ENCODE data around the gene HTR3B. TPM values are rescaled to one million over a fixed set of nuclear protein-coding genes. Genes with fewer than 3 reads are reported as not detected.

HTR3B gene
- total RNA-seq, 1 donor from 2014 or later: not detected

GRCh38 chr11:113906516-113906915 lies 1.9 kb downstream of the HTR3B start:
- H3K27me3 ChIP-seq: no peaks in the 10 kb centered on the region
- DNase-seq (ENCODE audit: low spot score): no peak
- no peak overlapping the region for H3K4me2 ChIP-seq
- H3K4me1 Mint-ChIP-seq: peaks cover 2% of the 10 kb centered on the region
- H3K9me3 ChIP-seq (ENCODE audit: low read depth): no peaks in the 10 kb centered on the region
- no peaks in the 10 kb centered on the region for H3F3A ChIP-seq (ENCODE audit: low read depth)
- H3K4me1 ChIP-seq: peaks cover 8% of the 10 kb centered on the region
- no peaks in the 10 kb centered on the region for H3K79me2 ChIP-seq (ENCODE audit: low read depth)
- no peak overlapping the region for H3K4me3 Mint-ChIP-seq
- peaks cover 5% of the 10 kb centered on the region for H3K27me3 Mint-ChIP-seq (ENCODE audit: insufficient read depth, low read depth)
- H3K36me3 ChIP-seq: no peaks in the 10 kb centered on the region
- no peak overlapping the region for H2AFZ ChIP-seq (replicated peaks)
- no peak overlapping the region for H3K9ac ChIP-seq
- no peaks in the 10 kb centered on the region for H3K9me3 Mint-ChIP-seq
- H4K20me1 ChIP-seq (ENCODE audit: low read depth): no peaks in the 10 kb centered on the region
- no peak for TF ChIP-seq EZH2 (IDR thresholded peaks at IDR 0.05)
- no peak for TF ChIP-seq EZH2phosphoT487 (IDR thresholded peaks at IDR 0.05)
- TF ChIP-seq, protein P1, sequence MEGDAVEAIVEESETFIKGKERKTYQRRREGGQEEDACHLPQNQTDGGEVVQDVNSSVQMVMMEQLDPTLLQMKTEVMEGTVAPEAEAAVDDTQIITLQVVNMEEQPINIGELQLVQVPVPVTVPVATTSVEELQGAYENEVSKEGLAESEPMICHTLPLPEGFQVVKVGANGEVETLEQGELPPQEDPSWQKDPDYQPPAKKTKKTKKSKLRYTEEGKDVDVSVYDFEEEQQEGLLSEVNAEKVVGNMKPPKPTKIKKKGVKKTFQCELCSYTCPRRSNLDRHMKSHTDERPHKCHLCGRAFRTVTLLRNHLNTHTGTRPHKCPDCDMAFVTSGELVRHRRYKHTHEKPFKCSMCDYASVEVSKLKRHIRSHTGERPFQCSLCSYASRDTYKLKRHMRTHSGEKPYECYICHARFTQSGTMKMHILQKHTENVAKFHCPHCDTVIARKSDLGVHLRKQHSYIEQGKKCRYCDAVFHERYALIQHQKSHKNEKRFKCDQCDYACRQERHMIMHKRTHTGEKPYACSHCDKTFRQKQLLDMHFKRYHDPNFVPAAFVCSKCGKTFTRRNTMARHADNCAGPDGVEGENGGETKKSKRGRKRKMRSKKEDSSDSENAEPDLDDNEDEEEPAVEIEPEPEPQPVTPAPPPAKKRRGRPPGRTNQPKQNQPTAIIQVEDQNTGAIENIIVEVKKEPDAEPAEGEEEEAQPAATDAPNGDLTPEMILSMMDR (IDR thresholded peaks at IDR 0.05): no peak
- H3K4me3 ChIP-seq: no peak overlapping the region
- H3K36me3 Mint-ChIP-seq: no peaks in the 10 kb centered on the region
- H3K27ac ChIP-seq: no peak overlapping the region
- no peak overlapping the region for H3K27ac Mint-ChIP-seq

DNA sequence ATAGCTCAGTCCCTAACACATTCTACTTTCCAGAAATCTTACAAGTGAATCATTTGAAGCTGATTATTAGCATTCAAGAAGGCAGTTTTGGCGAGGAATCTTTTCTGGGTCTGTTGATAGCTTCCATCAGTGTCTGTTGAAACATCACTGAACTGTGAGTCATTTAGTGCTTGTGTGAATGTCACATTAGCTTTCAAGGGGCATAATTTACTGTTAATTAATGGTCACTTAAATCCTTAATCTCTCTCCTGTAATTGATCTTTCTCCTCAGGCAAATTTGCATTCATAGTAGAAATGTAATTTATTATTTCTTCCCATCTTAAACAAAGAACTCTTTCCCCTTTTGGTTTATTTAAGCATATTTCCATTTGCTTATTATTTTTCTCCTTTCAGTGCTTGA lies 2.6 kb downstream of the HTR3B start:
- no peak overlapping the region for H3K27ac Mint-ChIP-seq
- H3K79me2 ChIP-seq (ENCODE audit: low read depth): no peaks in the 10 kb centered on the region

GRCh38 chr11:113907681-113908080 lies 3.1 kb downstream of the HTR3B start:
- Mint-ChIP-seq H3K27me3 (ENCODE audit: insufficient read depth, low read depth) (peaks cover 7% of the 10 kb centered on the region), H3K9me3 (no peaks in the 10 kb centered on the region), H3K27ac (no peak overlapping the region), H3K4me3 (no peak overlapping the region), H3K4me1 (peaks cover 2% of the 10 kb centered on the region), H3K36me3 (no peaks in the 10 kb centered on the region)
- Histone ChIP-seq H4K20me1 (ENCODE audit: low read depth) (no peaks in the 10 kb centered on the region), H3K4me3 (no peak overlapping the region), H3K36me3 (no peaks in the 10 kb centered on the region), H3K79me2 (ENCODE audit: low read depth) (no peaks in the 10 kb centered on the region), H3K4me1 (peaks cover 8% of the 10 kb centered on the region), H3K27ac (no peak overlapping the region), H3K9me3 (ENCODE audit: low read depth) (no peaks in the 10 kb centered on the region), H3F3A (ENCODE audit: low read depth) (no peaks in the 10 kb centered on the region), H2AFZ (replicated peaks) (no peak overlapping the region), H3K27me3 (no peaks in the 10 kb centered on the region), H3K4me2 (no peak overlapping the region), H3K9ac (no peak overlapping the region)
- DNase-seq (ENCODE audit: low spot score): no peak
- TF ChIP-seq EZH2phosphoT487 (IDR thresholded peaks at IDR 0.05) (no peak), EZH2 (IDR thresholded peaks at IDR 0.05) (no peak)
- TF ChIP-seq, protein P1 (IDR thresholded peaks at IDR 0.05): no peak

More for the DNA sequence above, 2.6 kb downstream of the HTR3B start:
- peaks cover 2% of the 10 kb centered on the region for H3K4me1 Mint-ChIP-seq
- Histone ChIP-seq H3K4me1 (peaks cover 8% of the 10 kb centered on the region), H3K9ac (no peak overlapping the region), H3K4me3 (no peak overlapping the region), H4K20me1 (ENCODE audit: low read depth) (no peaks in the 10 kb centered on the region), H3K9me3 (ENCODE audit: low read depth) (no peaks in the 10 kb centered on the region), H3K36me3 (no peaks in the 10 kb centered on the region), H3K4me2 (no peak overlapping the region), H3K27me3 (no peaks in the 10 kb centered on the region), H3F3A (ENCODE audit: low read depth) (no peaks in the 10 kb centered on the region), H3K27ac (no peak overlapping the region), H2AFZ (replicated peaks) (no peak overlapping the region)
- peaks cover 5% of the 10 kb centered on the region for H3K27me3 Mint-ChIP-seq (ENCODE audit: insufficient read depth, low read depth)
- H3K36me3 Mint-ChIP-seq: no peaks in the 10 kb centered on the region
- H3K9me3 Mint-ChIP-seq: no peaks in the 10 kb centered on the region
- DNase-seq (ENCODE audit: low spot score): no peak
- no peak overlapping the region for H3K4me3 Mint-ChIP-seq
- TF ChIP-seq, protein P1 (IDR thresholded peaks at IDR 0.05): no peak
- TF ChIP-seq EZH2phosphoT487 (IDR thresholded peaks at IDR 0.05) (no peak), EZH2 (IDR thresholded peaks at IDR 0.05) (no peak)

All from neural progenitor cell (in vitro differentiated cells).